HG02840 (cell line): ENCODE data around the gene PSMB4.
"Not testable (repeated sequence)": the region's sequence is repeated elsewhere in the genome, so short reads cannot be mapped to it uniquely, and the experiment has no call there.

Experiments used
- ATAC-seq: cut with Tn5 transposase; IDR thresholded peaks from one replicate; pipeline ENCODE4 v1.9.1; 2021; ENCODE audit warnings: mild to moderate bottlenecking, moderate library complexity, moderate number of reproducible peaks; ENCODE audit not compliant: unreplicated experiment, low FRiP score

Gene PSMB4

GRCh38 chr1:151399324-151400171 lies at the start of gene PSMB4:
Gene PSMB4, plus strand, starts transcription at chr1:151399573. Its CDS starts 15 bp downstream, at chr1:151399588.
- no peak for ATAC-seq

- not testable (repeated sequence) for ATAC-seq
Measured at GRCh38 chr1:151350323-151350722, 49.0 kb upstream of the PSMB4 start.

- ATAC-seq: no peak
Measured at GRCh38 chr1:151352021-151352718, 47.2 kb upstream of the PSMB4 start.

- no peak for ATAC-seq
Measured at GRCh38 chr1:151356696-151357095, 42.7 kb upstream of the PSMB4 start.

GRCh38 chr1:151361883-151362282 lies 37.5 kb upstream of the PSMB4 start:
- ATAC-seq: no peak

- ATAC-seq: no peak
Measured at GRCh38 chr1:151362308-151363155, 36.8 kb upstream of the PSMB4 start.

- no peak for ATAC-seq
Measured at GRCh38 chr1:151364996-151365395, 34.4 kb upstream of the PSMB4 start.

GRCh38 chr1:151367658-151368392 lies 31.5 kb upstream of the PSMB4 start:
- no peak for ATAC-seq

GRCh38 chr1:151368393-151369301 lies 30.7 kb upstream of the PSMB4 start:
- no peak for ATAC-seq

GRCh38 chr1:151369302-151369610 lies 30.1 kb upstream of the PSMB4 start:
- ATAC-seq: no peak

- ATAC-seq: no peak
Measured at GRCh38 chr1:151369621-151370048, 29.7 kb upstream of the PSMB4 start.

GRCh38 chr1:151370211-151370911 lies 29.0 kb upstream of the PSMB4 start:
- no peak for ATAC-seq

- no peak for ATAC-seq
Measured at GRCh38 chr1:151371370-151372057, 27.9 kb upstream of the PSMB4 start.

GRCh38 chr1:151372058-151372934 lies 27.1 kb upstream of the PSMB4 start, which contains the start of gene SELENBP1:
Gene SELENBP1, minus strand, starts transcription at chr1:151372705. Its CDS starts 64 bp downstream, at chr1:151372641.
- ATAC-seq: no peak

- ATAC-seq: no peak
Measured at GRCh38 chr1:151373196-151373595, 26.2 kb upstream of the PSMB4 start.

- ATAC-seq: no peak
Measured at GRCh38 chr1:151377150-151377884, 22.1 kb upstream of the PSMB4 start.
